K562 (cell line): ENCODE measurements around the gene GLIPR2. TPM values are rescaled to one million over a fixed set of nuclear protein-coding genes. Genes with fewer than 3 reads are reported as not detected.

Source experiments
- BCL6 ChIP-seq: fragments of 250-450 bp; sonication (Bioruptor Pico); IDR thresholded peaks from 2 replicates; pipeline ENCODE4 v1.4.0; 2020
- DNMT1 ChIP-seq: fragments of 450-650 bp; IDR thresholded peaks from 2 replicates; pipeline ENCODE4 v1.6.1; 2016; ENCODE audit warnings: antibody characterized with exemption, mild to moderate bottlenecking
- DPF2 ChIP-seq: fragments of 450-650 bp; IDR thresholded peaks from 2 replicates; pipeline ENCODE4 v1.6.1; 2016
- E2F5 ChIP-seq: sonication (generic); formaldehyde crosslinking; IDR thresholded peaks from 2 replicates; pipeline ENCODE4 v1.8.0; 2022; ENCODE audit warnings: mild to moderate bottlenecking, missing genetic modification reagents
- EP300 ChIP-seq: IDR thresholded peaks from 2 replicates; pipeline ENCODE4 v1.6.1; 2012; ENCODE audit warnings: low read length, improper control_type of control experiment
- EP400 ChIP-seq: fragments of 450-650 bp; IDR thresholded peaks from 2 replicates; pipeline ENCODE4 v1.6.1; 2017; ENCODE audit warnings: antibody characterized with exemption, mild to moderate bottlenecking, moderate library complexity
- KLF16 ChIP-seq: IDR thresholded peaks from 2 replicates; pipeline ENCODE4 v1.6.1; 2016; ENCODE audit warnings: antibody characterized with exemption
- MBD2 ChIP-seq: sonication (generic); IDR thresholded peaks from 2 replicates; pipeline ENCODE4 v1.6.1; 2016; ENCODE audit warnings: low read depth, borderline replicate concordance
- NKRF ChIP-seq: fragments of 450-650 bp; IDR thresholded peaks from 2 replicates; pipeline ENCODE4 v1.6.1; 2016; ENCODE audit warnings: borderline replicate concordance
- POLR2AphosphoS5 ChIP-seq: IDR thresholded peaks from 2 replicates; pipeline ENCODE4 v1.6.1; 2011; ENCODE audit warnings: mild to moderate bottlenecking, low read depth, low read length, moderate library complexity; ENCODE audit not compliant: control insufficient read depth, insufficient read depth
- PRDM10 ChIP-seq: fragments of 450-650 bp; IDR thresholded peaks from 2 replicates; pipeline ENCODE4 v1.6.1; 2018; ENCODE audit not compliant: partially characterized antibody
- PRPF4 ChIP-seq: fragments of 200-400 bp; formaldehyde crosslinking; IDR thresholded peaks from one replicate; pipeline ENCODE4 v1.6.1; 2017; ENCODE audit warnings: low read length, low read depth, mild to moderate bottlenecking; ENCODE audit not compliant: insufficient read depth, poor library complexity, severe bottlenecking
- SIN3A ChIP-seq, 2 experiments: fragments of 150-350 bp in 1 of 2; IDR thresholded peaks; 2 replicates each; pipeline ENCODE4 v1.6.1; 2011 to 2016; ENCODE audit warnings: borderline replicate concordance in 2 of 2, low read depth in 2 of 2, low read length in 2 of 2, mild to moderate bottlenecking in 2 of 2, moderate library complexity in 2 of 2; ENCODE audit not compliant: control insufficient read depth in 1 of 2
- TAL1 ChIP-seq: fragments of 450-650 bp; IDR thresholded peaks from 2 replicates; pipeline ENCODE4 v1.6.1; 2016; ENCODE audit warnings: mild to moderate bottlenecking
- TCF3 ChIP-seq: sonication (generic); formaldehyde crosslinking; IDR thresholded peaks from 2 replicates; pipeline ENCODE4 v1.4.0; 2020; ENCODE audit warnings: mild to moderate bottlenecking, missing genetic modification reagents
- ZNF436 ChIP-seq: fragments of 250-450, 450-650 bp; sonication (Bioruptor Pico); formaldehyde crosslinking; IDR thresholded peaks from 2 replicates; pipeline ENCODE4 v1.7.0; 2020; ENCODE audit warnings: mild to moderate bottlenecking
- ZNF592 ChIP-seq: fragments of 450-650 bp; IDR thresholded peaks from 2 replicates; pipeline ENCODE4 v1.6.1; 2017; ENCODE audit warnings: antibody characterized with exemption, mild to moderate bottlenecking
- polyA plus RNA-seq, 8 experiments: library from polyadenylated mRNA; depleted of rRNA in 4 of 8; stranded (reverse) in 5 of 8; unstranded in 3 of 8; fragments of >200 nt; fragmentation: Nextera tagmentation in 2 of 8; fragmentation: Illumina TruSeq in 1 of 8; extraction: Ambion mirVana in 2 of 8; extraction: Trizol in 1 of 8; gene quantifications; 2 replicates each; pipeline versions ENCODE4 v1.2.1 to v1.2.3, GENCODE V29; 2011 to 2014; ENCODE audit warnings: inconsistent platforms in 1 of 8, missing spikeins in 1 of 8
- total RNA-seq, 7 experiments: library from RNA; depleted of rRNA in 6 of 7; stranded (reverse); fragments of >200 nt in 6 of 7; fragmentation: Illumina TruSeq in 2 of 7; extraction: Trizol in 2 of 7; gene quantifications; 2 replicates each; pipeline versions ENCODE4 v1.2.1 to v1.2.3, GENCODE V29; 2011 to 2021; ENCODE audit warnings: low replicate concordance in 1 of 7

GLIPR2 gene
- total and polyA plus RNA-seq, 9 of the 15 experiments (the other 6 are each of a cell fraction or from before 2014, with no cell fraction given): 1.4 to 8.8 (median 2.9) TPM

- no peak for TF ChIP-seq NKRF
- no peak for TF ChIP-seq SIN3A (IDR thresholded peaks at IDR 0.05; ENCODE audit: borderline replicate concordance in 2 of 2, control insufficient read depth in 1 of 2, low read depth in 2 of 2, low read length in 2 of 2)
- no peak for TF ChIP-seq ZNF436 (CRISPR knock-in tag)
- no peak for TF ChIP-seq PRPF4
- TF ChIP-seq TCF3: peak; percentile 78
- peak; percentile 71 for TF ChIP-seq TAL1
- TF ChIP-seq PRDM10: peak; percentile 54
- TF ChIP-seq DPF2: peak; percentile 72
- TF ChIP-seq EP400: no peak
- peak; percentile 85 for TF ChIP-seq ZNF592
- TF ChIP-seq DNMT1: no peak
- TF ChIP-seq E2F5 (CRISPR knock-in tag): no peak
- 0 out of 2 replicates have a peak, but pooled peaks have one; percentile 29 for TF ChIP-seq KLF16
- TF ChIP-seq BCL6 (CRISPR knock-in tag): no peak
- TF ChIP-seq POLR2AphosphoS5: peak; percentile 68; the same call in 1 of the 2 replicates
- 0 out of 2 replicates have a peak, but pooled peaks have one; percentile 20 for TF ChIP-seq MBD2
- TF ChIP-seq EP300: peak; percentile 45; the same call in 1 of the 2 replicates
These were observed 6.1 kb downstream of the GLIPR2 start (continued) for GRCh38 chr9:36142510-36143244.
